PC-3 (cell line): ENCODE data around the gene FBXO24.

Experiments used
- EZH2 ChIP-seq: fragments of 300-600 bp; sonication (generic); IDR thresholded peaks from one replicate; pipeline ENCODE4 v1.6.1; 2017; ENCODE audit warnings: antibody characterized with exemption, mild to moderate bottlenecking, low read length; ENCODE audit not compliant: unreplicated experiment
- EZH2phosphoT487 ChIP-seq: fragments of 300-600 bp; sonication (generic); IDR thresholded peaks from 2 replicates; pipeline ENCODE4 v1.6.1; 2018; ENCODE audit warnings: mild to moderate bottlenecking, antibody characterized with exemption, low read length, borderline replicate concordance
- TF ChIP-seq, protein P1 (sequence below): fragments of 300-600 bp; sonication (generic); conservative IDR thresholded peaks from 2 replicates; pipeline ENCODE4 v1.5.1; 2017; ENCODE audit warnings: antibody characterized with exemption, low read depth, mild to moderate bottlenecking, low read length

DNA sequence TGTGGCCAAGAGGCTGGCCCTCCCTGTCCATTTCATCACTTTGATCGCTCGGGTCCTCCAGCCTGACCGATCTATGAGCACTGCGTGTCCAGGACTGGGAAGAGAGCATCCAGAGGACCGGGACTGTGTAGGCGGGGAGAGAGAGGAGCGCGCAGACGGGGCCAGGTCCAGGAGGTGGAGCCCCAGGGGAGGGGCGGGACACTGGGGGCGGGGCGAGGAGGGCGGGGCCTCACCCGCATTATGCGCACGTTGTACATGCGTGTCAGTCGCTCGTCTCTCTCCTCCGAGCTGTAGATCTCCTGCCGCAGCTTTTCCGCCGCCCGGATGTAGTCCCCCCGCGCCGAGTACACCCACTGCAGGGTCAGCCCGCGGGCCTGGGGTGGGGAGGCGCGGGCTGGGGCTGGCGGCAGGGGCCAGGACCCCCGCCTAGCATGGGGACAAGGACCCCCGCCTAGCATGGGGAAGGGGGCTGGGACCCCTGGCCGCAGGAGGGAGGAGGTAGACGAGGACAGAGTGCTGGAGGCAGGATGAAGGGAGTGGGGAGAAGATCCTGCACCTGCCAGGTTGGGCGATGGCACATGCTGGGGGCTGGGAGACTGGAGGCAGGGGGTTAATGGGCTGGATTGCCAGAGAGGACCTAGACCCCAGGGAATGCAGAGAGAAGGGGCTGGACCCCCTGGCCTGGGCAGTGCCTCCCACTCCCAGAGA, 40.6 kb downstream of the FBXO24 start:
- TF ChIP-seq, protein P1, sequence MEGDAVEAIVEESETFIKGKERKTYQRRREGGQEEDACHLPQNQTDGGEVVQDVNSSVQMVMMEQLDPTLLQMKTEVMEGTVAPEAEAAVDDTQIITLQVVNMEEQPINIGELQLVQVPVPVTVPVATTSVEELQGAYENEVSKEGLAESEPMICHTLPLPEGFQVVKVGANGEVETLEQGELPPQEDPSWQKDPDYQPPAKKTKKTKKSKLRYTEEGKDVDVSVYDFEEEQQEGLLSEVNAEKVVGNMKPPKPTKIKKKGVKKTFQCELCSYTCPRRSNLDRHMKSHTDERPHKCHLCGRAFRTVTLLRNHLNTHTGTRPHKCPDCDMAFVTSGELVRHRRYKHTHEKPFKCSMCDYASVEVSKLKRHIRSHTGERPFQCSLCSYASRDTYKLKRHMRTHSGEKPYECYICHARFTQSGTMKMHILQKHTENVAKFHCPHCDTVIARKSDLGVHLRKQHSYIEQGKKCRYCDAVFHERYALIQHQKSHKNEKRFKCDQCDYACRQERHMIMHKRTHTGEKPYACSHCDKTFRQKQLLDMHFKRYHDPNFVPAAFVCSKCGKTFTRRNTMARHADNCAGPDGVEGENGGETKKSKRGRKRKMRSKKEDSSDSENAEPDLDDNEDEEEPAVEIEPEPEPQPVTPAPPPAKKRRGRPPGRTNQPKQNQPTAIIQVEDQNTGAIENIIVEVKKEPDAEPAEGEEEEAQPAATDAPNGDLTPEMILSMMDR: no peak
- no peak for TF ChIP-seq EZH2
- no peak for TF ChIP-seq EZH2phosphoT487
